ENCODE measurements around the gene LPXN.

GRCh38 chr11:58524232-58525036 is 51.2 kb downstream of the LPXN start:
- TF ChIP-seq POLR2AphosphoS5 (IDR thresholded peaks at IDR 0.05) (no peak), CTCF (IDR thresholded peaks at IDR 0.05) (peak in 5 of 7 experiments; percentile 33 to 70 (median 61)), POLR2A (IDR thresholded peaks at IDR 0.05) (no peak)

Data from stomach (tissue), 4 donors.